COR-L47 (cell line): ENCODE results near the gene GIPC2.
"Not testable (repeated sequence)": the region's sequence is repeated elsewhere in the genome, so short reads cannot be mapped to it uniquely, and the experiment has no call there.

Experiments
- DNase-seq: peaks from one replicate; lab custom pipeline; 2025; lab: John Stamatoyannopoulos, UW

GIPC2 gene, protein sequence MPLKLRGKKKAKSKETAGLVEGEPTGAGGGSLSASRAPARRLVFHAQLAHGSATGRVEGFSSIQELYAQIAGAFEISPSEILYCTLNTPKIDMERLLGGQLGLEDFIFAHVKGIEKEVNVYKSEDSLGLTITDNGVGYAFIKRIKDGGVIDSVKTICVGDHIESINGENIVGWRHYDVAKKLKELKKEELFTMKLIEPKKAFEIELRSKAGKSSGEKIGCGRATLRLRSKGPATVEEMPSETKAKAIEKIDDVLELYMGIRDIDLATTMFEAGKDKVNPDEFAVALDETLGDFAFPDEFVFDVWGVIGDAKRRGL

DNA sequence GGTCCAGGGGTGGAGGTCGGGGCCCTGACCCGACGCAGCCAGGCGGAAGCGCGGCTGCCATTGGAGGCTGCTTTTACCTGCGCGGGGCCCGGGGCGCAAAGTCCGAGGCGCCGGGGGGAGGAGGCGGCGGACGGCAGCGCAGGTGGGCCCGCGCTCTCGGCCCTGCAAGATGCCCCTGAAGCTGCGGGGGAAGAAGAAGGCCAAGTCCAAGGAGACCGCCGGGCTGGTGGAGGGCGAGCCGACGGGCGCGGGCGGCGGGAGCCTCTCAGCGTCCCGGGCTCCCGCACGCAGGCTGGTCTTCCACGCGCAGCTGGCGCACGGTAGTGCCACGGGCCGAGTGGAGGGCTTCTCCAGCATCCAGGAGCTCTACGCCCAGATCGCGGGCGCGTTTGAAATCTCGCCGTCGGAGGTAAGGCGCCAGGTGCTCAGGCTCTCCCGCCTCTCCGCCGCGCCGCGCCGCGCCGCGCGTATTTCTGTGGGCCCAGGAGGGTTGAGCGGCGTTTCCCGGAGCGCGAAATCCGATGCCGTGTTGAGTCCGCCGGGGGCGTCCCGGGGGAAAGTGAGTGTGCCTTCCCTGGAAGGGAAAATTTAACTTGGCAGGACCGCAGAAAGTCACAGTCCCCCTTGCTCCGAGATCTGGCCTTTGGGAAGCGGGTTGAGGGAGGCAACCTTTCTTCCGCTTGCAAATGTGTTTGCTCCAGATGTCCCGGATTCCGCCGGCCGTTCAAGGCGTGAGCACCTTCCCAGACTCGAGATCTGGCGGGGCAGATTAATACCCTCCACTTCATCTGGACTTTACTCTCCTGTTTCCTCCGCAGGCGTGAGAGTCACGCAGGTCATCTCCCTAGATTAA, at the start of gene GIPC2:
Gene GIPC2, plus strand, starts transcription at position 41 of the 853 bp plus-strand sequence. Its CDS starts 129 bp downstream, at position 170.
- no peak for DNase-seq

DNA sequence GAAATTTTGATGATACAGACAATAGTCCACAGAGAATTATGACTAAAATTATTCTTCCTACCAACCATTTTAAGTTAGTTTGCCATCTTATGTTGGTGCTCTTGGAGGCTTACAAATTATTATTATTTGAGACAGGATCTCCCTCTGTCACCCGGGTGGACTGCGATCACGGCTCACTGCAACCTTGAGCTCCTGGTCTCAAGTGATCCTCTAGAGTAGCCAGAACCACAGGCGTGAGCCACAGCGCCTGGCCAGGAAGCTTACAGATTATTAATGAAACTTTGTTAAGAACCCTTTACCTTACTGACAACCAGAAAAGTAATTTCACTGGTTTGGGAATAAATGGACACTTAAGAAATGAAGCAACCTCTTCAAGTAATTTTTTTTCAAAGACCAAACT, 49.0 kb upstream of the GIPC2 start:
- no peak for DNase-seq

DNA sequence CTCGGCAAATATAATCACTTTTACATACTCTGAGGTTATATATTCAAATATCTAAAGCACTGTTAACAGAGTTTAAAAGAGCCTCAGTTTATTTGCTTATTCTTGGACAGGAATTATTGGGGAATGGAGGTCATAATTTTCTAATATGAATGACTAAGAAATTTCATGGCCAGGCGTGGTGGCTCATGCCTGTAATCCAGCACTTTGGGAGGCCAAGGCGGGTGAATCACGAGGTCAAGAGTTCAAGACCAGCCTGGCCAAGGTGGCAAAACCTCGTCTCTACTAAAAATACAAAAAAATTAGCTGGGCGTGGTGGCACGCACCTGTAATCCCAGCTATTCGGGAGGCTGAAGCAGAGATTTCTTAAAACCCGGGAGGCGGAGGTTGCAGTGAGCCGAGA, 45.2 kb upstream of the GIPC2 start:
- not testable (repeated sequence) for DNase-seq

DNA sequence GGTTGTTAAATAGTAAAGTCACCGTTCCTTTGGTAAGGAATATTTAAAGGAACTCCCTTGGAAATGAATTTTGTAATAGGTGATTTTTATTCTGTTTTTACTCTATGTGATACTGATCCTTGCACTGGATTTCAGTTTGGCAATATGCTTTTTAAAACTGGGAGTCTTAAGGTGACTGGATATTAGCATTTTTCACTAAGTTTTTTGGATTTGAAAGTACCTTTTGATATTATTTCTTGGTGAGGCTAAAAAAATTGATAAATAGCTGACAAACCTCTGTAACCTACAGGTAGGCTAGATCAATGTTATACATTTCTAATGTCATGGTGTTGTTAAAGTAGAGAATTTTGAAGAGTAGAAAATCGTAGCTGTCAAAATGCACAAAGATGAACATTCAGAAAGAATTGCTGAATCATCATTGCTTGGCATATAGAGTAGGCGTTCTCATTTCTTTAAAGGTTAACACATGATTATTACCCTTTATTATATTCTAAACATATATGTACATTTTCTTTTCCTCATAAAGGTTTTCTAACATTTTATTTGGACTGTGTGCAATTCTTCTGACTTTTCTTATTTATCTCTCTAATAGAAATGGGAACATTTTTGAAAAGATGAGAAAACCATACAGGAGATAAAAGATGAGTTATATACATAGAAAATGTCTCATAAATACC, 42.6 kb upstream of the GIPC2 start:
- DNase-seq = no peak

DNA sequence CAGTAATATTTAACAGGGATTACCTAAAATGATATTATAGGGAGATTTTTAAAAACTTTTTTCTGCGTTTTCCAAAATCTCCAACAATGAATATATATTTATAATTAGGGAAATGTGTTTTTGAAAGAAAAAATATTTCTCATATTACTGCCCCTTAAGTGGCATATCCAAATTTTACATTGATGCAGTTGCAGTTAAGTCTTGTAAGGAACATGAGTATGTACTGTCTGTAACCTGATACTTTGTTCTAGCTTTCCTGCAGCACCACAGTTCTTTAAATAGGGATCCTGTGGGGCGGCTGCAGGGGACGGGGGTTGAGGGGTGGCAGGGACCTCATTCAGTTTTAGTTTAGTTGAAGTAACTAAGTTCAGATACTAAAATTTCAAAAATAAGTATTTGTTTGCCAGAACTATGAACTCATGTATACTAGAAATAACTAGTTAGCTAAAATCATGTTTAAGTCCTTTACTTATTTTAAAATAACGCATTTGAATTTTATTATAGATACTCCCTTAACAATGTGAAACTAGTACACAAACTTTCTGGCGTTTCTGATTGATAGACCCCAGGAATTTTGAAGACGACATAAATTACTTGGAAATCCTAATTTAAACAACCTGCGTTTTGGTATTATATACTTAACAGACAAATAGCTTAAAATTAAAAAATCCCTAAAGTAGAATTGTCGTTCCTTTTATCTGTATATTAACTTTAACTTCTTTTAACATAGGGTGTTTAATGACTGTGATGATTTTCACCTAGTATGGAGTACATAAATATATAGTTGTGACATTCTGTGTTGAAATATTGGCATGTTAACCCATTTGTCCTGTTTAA, 41.7 kb upstream of the GIPC2 start:
- no peak for DNase-seq

DNA sequence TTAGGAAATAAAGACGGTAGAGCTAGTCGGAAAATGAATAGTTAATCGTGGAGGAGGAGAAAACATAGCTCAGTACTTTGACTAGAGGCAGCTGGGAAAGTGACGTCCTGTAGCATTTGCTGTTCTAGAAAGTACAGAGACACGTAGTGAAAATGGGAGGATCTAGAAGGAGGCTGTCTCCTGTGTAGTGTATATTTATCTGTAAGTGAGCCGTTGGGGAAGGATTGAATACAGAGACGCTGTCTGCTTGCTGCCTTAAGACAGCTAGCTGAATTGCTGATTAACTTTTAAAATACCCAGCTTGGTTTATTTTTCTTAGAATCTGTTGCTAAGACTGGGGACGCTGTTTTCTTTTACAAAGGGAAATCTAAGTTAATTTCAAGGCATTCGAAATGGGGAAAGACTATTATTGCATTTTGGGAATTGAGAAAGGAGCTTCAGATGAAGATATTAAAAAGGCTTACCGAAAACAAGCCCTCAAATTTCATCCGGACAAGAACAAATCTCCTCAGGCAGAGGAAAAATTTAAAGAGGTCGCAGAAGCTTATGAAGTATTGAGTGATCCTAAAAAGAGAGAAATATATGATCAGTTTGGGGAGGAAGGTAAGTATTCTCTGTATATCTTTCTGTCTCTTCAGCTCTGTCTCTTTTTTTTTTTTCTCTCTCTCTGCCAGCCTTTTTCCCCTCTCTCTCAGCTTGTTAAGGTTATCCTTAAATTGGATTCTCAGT, 40.9 kb upstream of the GIPC2 start, which contains the start of gene DNAJB4:
Gene DNAJB4, plus strand, starts transcription at position 221 of the 729 bp plus-strand sequence. Its CDS starts 172 bp downstream, at position 393.
- no peak for DNase-seq

DNA sequence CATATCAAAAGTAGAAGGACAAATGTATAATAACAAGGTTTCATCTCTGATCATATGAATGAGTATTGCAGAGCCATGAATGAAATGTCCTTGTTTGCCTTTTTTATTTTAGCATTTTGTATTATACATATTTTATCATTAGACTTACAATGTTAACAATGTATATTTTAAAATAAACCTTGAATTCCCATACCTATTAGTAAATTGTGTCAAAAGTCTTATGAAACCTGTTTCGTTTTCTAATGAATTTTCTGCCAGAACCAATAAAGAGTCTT, 40.4 kb upstream of the GIPC2 start:
- no peak for DNase-seq

DNA sequence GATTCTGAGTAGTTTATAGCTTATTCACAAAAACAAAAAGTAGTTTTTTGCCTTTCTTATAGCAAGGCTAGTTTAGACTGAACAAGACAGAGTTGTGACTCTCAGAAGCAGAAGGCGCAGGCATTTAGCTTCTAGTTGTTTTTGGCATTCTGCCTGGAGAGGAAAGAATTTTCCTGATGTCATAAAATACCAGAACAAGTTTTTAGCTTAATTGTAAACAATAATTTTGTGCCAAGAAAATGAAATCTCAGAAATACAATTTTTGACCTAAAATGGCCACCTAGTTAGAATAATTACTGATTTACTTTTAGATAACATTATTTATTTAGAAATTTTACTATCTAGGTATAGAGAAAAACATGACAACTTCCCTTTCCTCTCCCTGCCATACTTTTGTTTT, 40.0 kb upstream of the GIPC2 start:
- DNase-seq = no peak

DNA sequence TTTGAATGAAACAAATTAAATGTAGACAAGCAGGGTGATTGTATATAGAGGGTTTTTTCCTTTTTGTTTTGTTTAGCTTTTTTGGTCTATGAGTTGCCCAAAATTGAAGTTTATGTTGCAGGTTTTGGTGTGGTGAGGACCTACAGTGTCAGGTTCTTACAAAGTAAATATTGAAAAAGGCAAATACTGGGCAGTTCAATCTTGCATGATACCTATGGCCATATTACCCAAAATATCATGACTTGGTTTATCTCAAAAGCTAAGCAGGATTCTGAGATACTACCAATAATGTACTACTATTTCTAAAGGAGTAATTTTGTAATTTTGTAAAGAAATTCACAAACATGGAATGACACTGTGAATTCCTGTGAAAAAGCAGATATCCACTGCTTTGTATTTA, 39.2 kb upstream of the GIPC2 start:
- DNase-seq = no peak

DNA sequence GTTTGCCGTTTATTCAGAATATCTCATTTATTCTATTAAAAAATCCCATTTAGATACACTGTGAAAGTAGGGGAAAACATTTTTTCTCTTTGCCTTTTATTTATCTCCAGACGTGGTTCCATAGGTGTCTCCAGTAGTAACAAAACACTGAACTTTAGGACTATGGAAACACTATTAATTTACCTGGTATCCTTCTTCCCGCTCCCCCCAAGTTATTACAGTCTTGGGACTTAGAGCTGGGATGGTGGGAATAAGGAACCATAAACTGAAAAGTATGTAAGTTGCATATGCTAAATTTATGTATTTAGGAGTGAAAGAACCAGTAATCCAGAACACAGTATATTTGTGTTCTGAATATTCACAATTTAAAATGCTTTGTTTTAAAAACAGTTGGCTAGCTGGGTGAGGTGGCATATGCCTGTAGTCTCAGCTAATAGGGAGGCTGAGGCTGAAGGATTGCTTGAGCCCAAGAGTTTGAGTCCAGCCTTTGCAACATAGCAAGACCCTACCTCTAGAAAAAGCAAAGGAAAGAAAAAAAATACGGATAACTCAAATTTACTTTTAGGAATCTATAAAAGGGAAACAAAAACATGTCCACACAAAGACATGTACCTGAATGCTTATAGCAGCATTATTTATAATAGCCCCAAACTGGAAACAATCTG, 38.0 kb upstream of the GIPC2 start:
- no peak for DNase-seq

DNA sequence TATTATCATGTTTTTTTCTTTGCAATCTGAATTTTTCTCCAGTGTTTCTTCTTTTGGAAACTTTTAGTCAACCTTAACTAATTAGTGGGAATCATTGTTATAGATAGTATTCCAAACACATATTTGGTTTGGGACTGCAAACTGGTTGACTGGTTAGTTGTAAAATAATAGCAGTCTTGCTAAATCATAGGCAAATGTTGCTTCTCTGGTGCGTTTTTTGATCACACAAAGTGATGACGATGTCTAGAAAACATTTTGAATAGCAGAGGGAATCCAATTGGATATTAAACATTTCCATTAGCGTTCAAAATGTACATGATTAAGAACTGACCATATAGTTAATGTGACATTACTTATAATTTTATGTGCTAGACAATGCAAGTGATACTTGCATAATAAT, 36.5 kb upstream of the GIPC2 start:
- no peak for DNase-seq

DNA sequence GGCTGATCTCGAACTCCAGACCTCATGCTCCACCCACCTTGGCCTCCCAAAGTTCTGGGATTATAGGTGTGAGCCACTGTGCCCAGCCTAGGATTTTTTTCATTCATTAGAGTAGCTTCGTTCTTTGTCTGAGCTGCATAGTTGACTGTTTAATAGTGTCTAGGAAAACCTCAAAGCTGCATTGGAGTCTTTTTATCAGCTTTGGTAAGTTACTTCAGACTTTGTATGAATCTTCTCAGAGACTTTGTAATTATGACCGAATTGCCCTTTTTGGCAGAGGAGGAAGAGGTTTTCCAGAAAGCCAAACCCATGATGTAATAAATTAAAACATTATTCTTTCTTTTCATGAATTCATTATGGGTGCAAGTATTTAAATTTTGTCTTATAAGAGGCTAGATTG, 35.9 kb upstream of the GIPC2 start:
- DNase-seq = no peak

DNA sequence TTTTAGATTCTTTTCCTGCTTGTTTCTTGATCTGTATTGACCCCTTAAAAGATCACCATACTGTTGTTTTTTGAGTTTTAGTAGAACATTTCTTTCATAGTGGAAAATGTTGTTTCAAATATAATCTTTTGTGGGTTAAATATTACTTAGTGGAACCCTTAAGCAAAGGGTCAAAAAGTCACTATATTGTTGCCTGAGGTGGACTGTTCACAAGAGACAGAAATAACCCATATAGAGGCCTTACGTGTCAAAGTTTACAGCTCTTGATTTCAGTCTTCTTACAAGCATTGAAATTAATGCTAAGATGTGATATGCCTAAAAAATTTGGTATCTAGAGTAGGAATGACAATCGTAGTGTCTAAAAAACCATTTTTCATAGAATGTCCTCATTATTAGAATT, 34.7 kb upstream of the GIPC2 start:
- DNase-seq = no peak

DNA sequence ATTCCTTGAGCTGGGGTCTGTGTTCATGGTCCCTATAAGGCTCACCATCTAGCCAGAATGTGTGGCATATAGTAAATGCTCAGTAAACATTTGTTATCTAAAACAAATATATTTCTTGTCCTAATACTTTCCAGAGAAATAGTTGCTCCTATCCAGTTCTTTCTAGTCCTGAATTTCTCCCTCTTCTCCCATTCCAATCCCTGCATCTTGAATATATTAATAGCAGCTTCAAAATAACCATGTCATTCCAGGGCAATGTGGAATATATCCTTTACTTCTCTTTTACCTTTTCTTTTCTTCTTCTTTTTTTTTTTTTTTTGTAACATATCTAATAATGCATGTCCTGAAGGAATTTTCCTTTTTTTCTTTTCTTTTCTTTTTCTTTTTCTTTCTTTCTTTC, 30.6 kb upstream of the GIPC2 start:
- DNase-seq = no peak

DNA sequence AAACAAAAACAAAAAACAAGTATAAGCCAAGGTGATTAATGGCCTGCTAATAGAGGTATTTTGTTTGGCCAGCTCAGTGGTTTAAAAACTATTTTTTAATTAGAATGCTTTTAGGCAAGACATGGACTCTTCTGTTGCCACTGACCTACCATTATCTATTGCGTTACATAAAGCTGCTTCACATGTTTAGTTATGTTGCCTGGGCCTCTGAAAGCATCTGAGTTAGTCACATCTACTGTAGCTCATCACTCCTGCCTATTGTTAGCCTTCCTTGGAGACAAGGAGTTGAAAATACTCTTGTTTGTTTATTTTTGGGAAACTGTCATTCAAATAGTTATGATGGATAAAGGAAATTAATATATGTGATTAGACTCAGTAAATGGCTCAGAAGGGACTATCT, 26.7 kb upstream of the GIPC2 start:
- DNase-seq = no peak

DNA sequence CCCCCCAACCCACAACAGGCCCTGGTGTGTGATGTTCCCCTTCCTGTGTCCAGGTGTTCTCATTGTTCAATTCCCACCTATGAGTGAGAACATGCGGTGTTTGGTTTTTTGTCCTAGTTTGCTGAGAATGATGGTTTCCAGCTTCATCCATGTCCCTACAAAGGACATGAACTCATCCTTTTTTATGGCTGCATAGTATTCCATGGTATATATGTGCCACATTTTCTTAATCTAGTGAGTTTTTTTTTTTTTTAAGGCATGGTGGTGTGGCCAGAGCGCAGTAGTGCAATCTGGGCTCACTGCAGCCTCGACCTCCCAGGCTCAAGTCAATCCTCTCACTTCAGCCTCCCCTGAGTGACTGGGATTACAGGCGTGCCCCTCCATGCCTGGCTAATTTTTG, 24.6 kb upstream of the GIPC2 start:
- not testable (repeated sequence) for DNase-seq

DNA sequence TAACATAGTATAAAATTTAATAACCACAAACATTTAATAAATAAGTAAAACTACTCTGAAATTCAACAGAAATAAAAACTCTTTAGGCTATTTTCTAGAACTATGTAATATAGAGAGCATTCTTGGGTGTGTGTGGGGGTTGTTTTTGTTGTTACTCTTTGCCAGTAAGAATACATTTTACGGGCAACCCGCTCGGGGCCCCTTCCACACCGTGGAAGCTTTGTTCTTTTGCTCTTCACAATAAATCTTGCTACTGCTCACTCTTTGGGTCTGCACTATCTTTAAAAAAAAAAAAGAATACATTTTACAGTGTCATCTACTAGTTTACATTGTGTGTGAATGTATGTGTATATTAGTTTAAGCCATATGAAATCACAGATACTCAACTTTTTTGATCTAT, 16.0 kb upstream of the GIPC2 start:
- DNase-seq = no peak

DNA sequence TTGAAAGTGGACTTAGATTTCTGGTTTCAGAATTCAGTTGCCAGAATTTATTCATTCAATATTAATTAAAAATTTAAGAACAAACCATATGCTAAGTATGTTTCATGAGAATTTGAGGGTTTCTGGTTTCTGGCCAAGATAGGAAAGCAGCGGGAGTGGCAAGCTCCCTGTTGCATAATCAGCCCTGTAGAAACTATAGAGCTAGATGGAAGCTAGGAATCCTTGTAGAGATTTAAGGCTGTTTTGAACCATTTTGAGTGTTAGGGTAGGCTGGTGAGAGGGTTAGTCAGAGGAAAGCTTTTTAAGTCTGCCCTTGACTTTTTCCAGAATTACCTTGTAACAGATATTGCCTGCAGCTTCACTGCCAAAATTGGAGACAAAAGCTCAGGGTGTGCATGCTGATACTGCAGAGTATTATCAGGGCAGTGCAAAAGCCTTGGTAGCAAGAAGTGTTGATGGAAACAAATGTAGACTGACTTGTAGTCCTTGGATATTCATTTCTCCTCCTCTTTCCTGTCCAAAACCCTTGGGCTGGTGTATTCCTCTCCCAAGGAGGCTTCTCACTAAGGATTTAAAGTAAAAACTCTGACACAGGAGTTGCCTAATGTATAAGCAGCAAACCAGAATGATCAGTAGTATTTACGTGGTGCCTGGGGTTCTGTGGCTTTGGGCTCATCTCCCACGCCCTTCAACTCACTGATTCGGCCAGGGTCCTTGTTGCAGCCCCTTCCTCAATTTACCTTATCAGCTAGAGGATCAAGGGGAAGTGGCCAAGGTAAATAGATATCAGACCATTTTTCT, 12.6 kb upstream of the GIPC2 start:
- DNase-seq = no peak

DNA sequence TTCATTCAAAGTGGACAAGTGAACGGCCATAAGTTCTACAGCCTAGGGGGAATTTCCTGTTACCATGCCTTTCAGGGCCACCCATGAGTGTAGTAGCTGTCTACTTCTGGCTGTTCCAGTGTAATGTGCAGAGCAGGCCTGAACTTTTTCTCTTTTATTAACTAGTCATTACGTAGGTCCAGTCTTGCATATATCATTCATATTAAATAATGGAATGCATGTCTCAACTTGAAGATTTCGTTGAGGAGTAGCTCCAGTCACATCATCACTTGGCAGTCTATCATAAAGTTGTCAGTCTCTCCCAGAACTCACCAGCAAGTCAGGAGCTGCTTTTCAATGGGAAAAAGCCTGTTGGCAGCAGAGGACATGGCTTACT, 12.0 kb upstream of the GIPC2 start:
- no peak for DNase-seq

DNA sequence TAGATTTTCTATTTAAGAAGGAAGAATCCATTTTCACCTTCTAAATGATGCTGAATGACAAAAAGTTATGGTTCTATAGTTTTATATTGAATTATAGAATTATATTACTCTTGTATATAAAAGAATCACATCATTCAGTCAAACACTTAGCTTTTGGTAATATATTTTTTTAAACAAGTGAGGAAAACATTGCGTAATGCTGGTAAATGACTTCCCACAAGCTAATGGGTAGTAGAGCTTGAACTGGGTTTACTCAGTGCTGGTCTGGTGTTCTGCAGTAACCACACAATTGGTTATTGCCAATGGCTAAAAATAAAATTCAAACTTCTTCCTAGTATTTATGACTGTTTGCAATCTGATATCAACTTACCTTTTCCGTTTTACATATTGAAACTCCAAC, 10.6 kb upstream of the GIPC2 start:
- DNase-seq = no peak
